Measurements from ENCODE around the gene MTHFR. TPM values are rescaled to one million over a fixed set of nuclear protein-coding genes. Genes with fewer than 3 reads are reported as not detected.

Gene MTHFR
- total RNA-seq, 2 donors from 2014 or later: 38.5 to 53.9 TPM

DNA sequence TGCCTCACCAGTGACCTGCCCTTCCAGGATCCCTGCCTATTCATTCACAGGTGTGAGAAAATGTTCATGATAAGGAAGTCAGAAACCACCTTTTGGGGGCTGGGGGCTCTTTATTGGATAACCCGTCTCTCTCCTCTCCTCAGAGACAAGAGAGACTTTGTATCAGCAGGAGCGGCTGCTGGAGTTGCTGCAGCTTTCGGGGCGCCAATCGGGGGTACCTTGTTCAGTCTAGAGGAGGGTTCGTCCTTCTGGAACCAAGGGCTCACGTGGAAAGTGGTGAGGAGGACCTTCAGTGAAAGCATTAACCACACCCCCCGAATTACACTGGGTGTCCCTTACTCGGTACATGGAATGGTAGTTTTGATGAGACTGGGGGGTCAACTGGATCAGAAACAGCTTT, 21.2 kb upstream of the MTHFR start:
- no peak for DNase-seq (ENCODE audit: low spot score)
- H3K4me1 ChIP-seq: no peaks in the 10 kb centered on the region
- H3K4me3 ChIP-seq: no peak overlapping the region
- no peak for TF ChIP-seq CTCF (IDR thresholded peaks at IDR 0.05)
- H3K9me3 ChIP-seq: no peaks in the 10 kb centered on the region
- peaks cover 89% of the 10 kb centered on the region for H3K36me3 ChIP-seq
- H3K27me3 ChIP-seq: no peaks in the 10 kb centered on the region
- H3K27ac ChIP-seq: no peak overlapping the region

DNA sequence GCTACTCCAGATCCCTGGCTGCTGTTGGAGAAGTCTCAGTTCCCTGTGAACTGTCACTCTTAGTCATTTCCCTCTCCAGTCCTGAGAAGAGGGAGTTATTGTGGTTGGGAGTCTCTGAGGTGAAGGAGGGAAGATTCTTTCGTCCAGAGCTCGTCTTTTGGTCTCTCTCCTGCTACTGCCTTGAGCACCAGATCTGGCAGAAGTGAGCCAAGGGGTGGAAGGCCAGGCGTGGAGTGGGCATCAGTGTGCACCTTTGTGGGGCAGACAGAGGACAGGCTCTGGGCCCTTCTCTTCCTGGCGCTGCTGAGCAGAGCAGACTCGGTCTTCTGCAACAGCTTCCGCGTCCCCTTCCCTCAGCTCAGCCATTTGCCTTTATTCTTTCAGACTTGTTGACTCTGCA, 19.4 kb upstream of the MTHFR start:
- Histone ChIP-seq H3K27ac (no peak overlapping the region), H3K36me3 (peaks cover 89% of the 10 kb centered on the region), H3K27me3 (no peaks in the 10 kb centered on the region), H3K4me1 (no peaks in the 10 kb centered on the region), H3K4me3 (no peak overlapping the region), H3K9me3 (no peaks in the 10 kb centered on the region)
- DNase-seq (ENCODE audit: low spot score): no peak
- TF ChIP-seq CTCF (IDR thresholded peaks at IDR 0.05): no peak

GRCh38 chr1:11823366-11824137, 17.8 kb upstream of the MTHFR start:
- Histone ChIP-seq H3K4me1 (no peaks in the 10 kb centered on the region), H3K27ac (no peak overlapping the region), H3K4me3 (no peak overlapping the region), H3K9me3 (no peaks in the 10 kb centered on the region), H3K36me3 (peaks cover 90% of the 10 kb centered on the region), H3K27me3 (no peaks in the 10 kb centered on the region)
- no peak for TF ChIP-seq CTCF (IDR thresholded peaks at IDR 0.05)
- DNase-seq (ENCODE audit: low spot score): no peak

DNA sequence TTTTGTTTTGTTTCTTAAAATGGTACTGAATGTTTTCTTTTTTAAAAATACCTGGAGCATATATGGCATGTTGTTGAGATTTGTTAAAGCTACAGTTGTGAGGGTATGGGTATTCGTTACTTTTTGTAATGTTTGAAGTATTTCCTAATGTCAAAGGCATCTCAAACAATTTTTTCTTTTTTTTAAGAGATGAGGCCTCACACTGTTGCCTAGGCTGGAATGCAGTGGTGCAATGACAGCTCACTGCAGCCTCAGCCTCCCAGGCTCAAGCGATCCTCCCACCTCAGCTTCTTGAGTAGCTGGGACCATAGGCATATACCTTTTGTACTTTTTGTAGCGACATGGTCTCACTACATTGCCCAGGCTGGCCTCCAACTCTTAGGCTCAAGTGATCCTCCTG, 16.3 kb upstream of the MTHFR start:
- no peak for DNase-seq (ENCODE audit: low spot score)
- no peaks in the 10 kb centered on the region for H3K27me3 ChIP-seq
- H3K4me1 ChIP-seq: no peaks in the 10 kb centered on the region
- H3K9me3 ChIP-seq: no peaks in the 10 kb centered on the region
- peaks cover 91% of the 10 kb centered on the region for H3K36me3 ChIP-seq
- H3K27ac ChIP-seq: peak overlapping the region in 1 of 2 donors; percentile 27
- H3K4me3 ChIP-seq: no peak overlapping the region
- no peak for TF ChIP-seq CTCF (IDR thresholded peaks at IDR 0.05)

DNA sequence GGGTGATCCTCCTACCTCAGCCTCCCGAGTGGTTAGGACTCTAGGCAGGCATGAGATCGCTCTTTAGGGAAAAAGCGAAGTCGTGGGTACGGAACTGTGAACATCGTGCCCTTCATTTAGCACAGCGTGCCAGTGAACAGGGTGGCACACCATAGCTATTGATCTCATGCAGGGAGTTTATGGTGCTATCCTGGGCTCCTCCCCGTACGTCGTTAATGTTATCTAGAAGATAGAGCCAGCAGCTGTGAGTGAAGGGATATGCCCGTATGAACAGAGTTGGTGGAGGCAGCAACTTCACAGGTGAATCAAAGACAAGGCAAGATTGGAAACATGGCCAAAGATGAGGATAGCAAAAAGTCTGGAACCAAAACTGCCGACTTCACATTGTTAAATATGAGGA, 11.4 kb upstream of the MTHFR start:
- DNase-seq (ENCODE audit: low spot score): no peak
- H3K36me3 ChIP-seq: peaks cover 83% of the 10 kb centered on the region
- no peak for TF ChIP-seq CTCF (IDR thresholded peaks at IDR 0.05)
- no peaks in the 10 kb centered on the region for H3K4me1 ChIP-seq
- H3K27me3 ChIP-seq: no peaks in the 10 kb centered on the region
- H3K9me3 ChIP-seq: no peaks in the 10 kb centered on the region
- H3K4me3 ChIP-seq: no peak overlapping the region
- no peak overlapping the region for H3K27ac ChIP-seq

GRCh38 chr1:11813021-11813420, 7.3 kb upstream of the MTHFR start:
- H3K27ac ChIP-seq: no peak overlapping the region
- no peak for TF ChIP-seq CTCF (IDR thresholded peaks at IDR 0.05)
- peaks cover 76% of the 10 kb centered on the region for H3K36me3 ChIP-seq

More at GRCh38 chr1:11813021-11813420, 7.3 kb upstream of the MTHFR start:
- no peak overlapping the region for H3K4me3 ChIP-seq
- no peaks in the 10 kb centered on the region for H3K9me3 ChIP-seq
- DNase-seq (ENCODE audit: low spot score): no peak
- H3K4me1 ChIP-seq: peaks cover 0 to 12% of the 10 kb centered on the region in 2 donors
- H3K27me3 ChIP-seq: no peaks in the 10 kb centered on the region
